WTC11 (cell line): ENCODE data around the gene ZNF276. TPM values are rescaled to one million over a fixed set of nuclear protein-coding genes. Genes with fewer than 3 reads are reported as not detected.

Experiments
- ATAC-seq: fragments of 200-7000 bp; cut with Tn5 transposase; 2 replicates; pipeline ENCODE4 v1.10.0; 2021; ENCODE audit warnings: mild to moderate bottlenecking, moderate library complexity
- CTCF ChIA-PET: fragments of 300-600 bp; sonication (Branson Sonifier 250); formaldehyde crosslinking; loops from one replicate; lab custom pipeline; 2021; ENCODE audit warnings: antibody characterized with exemption; lab: Charles Lee
- POLR2A ChIA-PET: fragments of 350-600 bp; sonication (Branson Sonifier 250); formaldehyde crosslinking; loops from one replicate; lab custom pipeline; 2021; ENCODE audit warnings: antibody characterized with exemption; lab: Charles Lee
- DNase-seq: peaks from one replicate; pipeline ENCODE4 v3.0.0; 2021; ENCODE audit warnings: low spot score
- H3K27ac Mint-ChIP-seq: 2 replicates; pipeline ENCODE4 v1.8.0; 2021; ENCODE audit warnings: mixed read lengths
- H3K27me3 Mint-ChIP-seq: 2 replicates; pipeline ENCODE4 v1.8.0; 2021; ENCODE audit warnings: low read depth, mild to moderate bottlenecking, moderate library complexity, mixed read lengths
- H3K36me3 Mint-ChIP-seq: 2 replicates; pipeline ENCODE4 v1.8.0; 2021; ENCODE audit warnings: mixed read lengths
- H3K4me1 Mint-ChIP-seq: 2 replicates; pipeline ENCODE4 v1.8.0; 2022; ENCODE audit warnings: mixed read lengths
- H3K4me3 Mint-ChIP-seq: 2 replicates; pipeline ENCODE4 v1.8.0; 2021; ENCODE audit warnings: mild to moderate bottlenecking, moderate library complexity, mixed read lengths
- H3K9me3 Mint-ChIP-seq: 2 replicates; pipeline ENCODE4 v1.8.0; 2021; ENCODE audit warnings: mixed read lengths
- GTF2I ChIP-seq: fragments of 250-450 bp; sonication (Bioruptor Pico); conservative IDR thresholded peaks from 2 replicates; pipeline ENCODE4 v1.4.0; 2021; ENCODE audit warnings: mild to moderate bottlenecking
- JAZF1 ChIP-seq: fragments of 250-450 bp; sonication (Bioruptor Pico); IDR thresholded peaks from 2 replicates; pipeline ENCODE4 v1.9.0; 2021; ENCODE audit warnings: moderate library complexity, mild to moderate bottlenecking, inconsistent platforms
- RELA ChIP-seq: sonication (generic); formaldehyde crosslinking; IDR thresholded peaks from 2 replicates; pipeline ENCODE4 v1.8.1; 2022; ENCODE audit warnings: missing genetic modification reagents, mild to moderate bottlenecking, borderline replicate concordance
- TEAD1 ChIP-seq: sonication (generic); formaldehyde crosslinking; IDR thresholded peaks from 2 replicates; pipeline ENCODE4 v1.8.0; 2022; ENCODE audit warnings: mild to moderate bottlenecking, missing genetic modification reagents
- ZNF263 ChIP-seq: sonication (generic); formaldehyde crosslinking; IDR thresholded peaks from 2 replicates; pipeline ENCODE4 v1.8.1; 2022; ENCODE audit warnings: low read depth, mild to moderate bottlenecking, moderate library complexity, missing genetic modification reagents
- ZNF416 ChIP-seq: fragments of 250-450 bp; sonication (Bioruptor Pico); IDR thresholded peaks from 2 replicates; pipeline ENCODE4 v1.9.0; 2021; ENCODE audit warnings: mild to moderate bottlenecking, inconsistent platforms
- total RNA-seq: library from RNA; stranded (reverse); gene quantifications from 3 replicates; pipeline ENCODE4 v1.2.3, GENCODE V29; 2021
- TF ChIP-seq, protein P1 (sequence below): sonication (generic); formaldehyde crosslinking; IDR thresholded peaks from 2 replicates; pipeline ENCODE4 v1.8.0; 2022; ENCODE audit warnings: mild to moderate bottlenecking, missing genetic modification reagents
- TF ChIP-seq, protein P2 (sequence below): sonication (generic); formaldehyde crosslinking; IDR thresholded peaks from 2 replicates; pipeline ENCODE4 v1.8.0; 2022; ENCODE audit warnings: mild to moderate bottlenecking, missing genetic modification reagents
- TF ChIP-seq, protein P3 (sequence below): sonication (generic); formaldehyde crosslinking; IDR thresholded peaks from 2 replicates; pipeline ENCODE4 v1.8.1; 2023; ENCODE audit warnings: mild to moderate bottlenecking, missing genetic modification reagents, moderate library complexity
- TF ChIP-seq, protein P4 (sequence below): sonication (generic); formaldehyde crosslinking; IDR thresholded peaks from 2 replicates; pipeline ENCODE4 v1.8.1; 2022; ENCODE audit warnings: low read depth, missing genetic modification reagents, borderline replicate concordance

ZNF276 gene
- total RNA-seq, 1 experiment from 2014 or later = 16.6 TPM

DNA sequence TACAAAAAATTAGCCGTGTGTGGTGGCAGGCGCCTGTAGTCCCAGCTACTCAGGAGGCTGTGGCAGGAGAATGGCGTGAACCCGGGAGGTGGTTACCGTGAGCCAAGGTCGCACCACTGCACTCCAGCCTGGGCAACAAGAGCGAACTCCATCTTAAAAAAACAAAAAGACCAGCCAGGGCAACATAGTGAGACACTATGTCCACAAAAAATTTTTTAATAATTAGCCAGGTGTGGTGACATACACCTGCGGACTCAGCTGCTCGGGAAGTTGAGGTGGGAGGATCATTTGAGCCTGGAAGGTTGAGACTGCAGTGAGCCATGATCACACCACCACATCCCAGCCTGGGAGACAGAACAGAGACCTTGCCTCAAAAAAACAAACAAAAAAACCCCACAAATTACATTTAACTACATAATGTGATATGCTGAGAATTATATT, 66.0 kb downstream of the ZNF276 start:
- ChIA-PET CTCF (no interaction called here), POLR2A (no interaction called here)
- Mint-ChIP-seq H3K4me3 (no peak overlapping the region), H3K27ac (no peak overlapping the region), H3K27me3 (no peaks in the 10 kb centered on the region), H3K4me1 (no peaks in the 10 kb centered on the region), H3K36me3 (peaks cover 76% of the 10 kb centered on the region), H3K9me3 (no peaks in the 10 kb centered on the region)
- TF ChIP-seq, protein P1, sequence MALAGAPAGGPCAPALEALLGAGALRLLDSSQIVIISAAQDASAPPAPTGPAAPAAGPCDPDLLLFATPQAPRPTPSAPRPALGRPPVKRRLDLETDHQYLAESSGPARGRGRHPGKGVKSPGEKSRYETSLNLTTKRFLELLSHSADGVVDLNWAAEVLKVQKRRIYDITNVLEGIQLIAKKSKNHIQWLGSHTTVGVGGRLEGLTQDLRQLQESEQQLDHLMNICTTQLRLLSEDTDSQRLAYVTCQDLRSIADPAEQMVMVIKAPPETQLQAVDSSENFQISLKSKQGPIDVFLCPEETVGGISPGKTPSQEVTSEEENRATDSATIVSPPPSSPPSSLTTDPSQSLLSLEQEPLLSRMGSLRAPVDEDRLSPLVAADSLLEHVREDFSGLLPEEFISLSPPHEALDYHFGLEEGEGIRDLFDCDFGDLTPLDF (CRISPR knock-in tag) = no peak
- TF ChIP-seq JAZF1 (CRISPR knock-in tag) (no peak), ZNF416 (no peak), GTF2I (no peak), RELA (CRISPR knock-in tag) (no peak), ZNF263 (CRISPR knock-in tag) (no peak), TEAD1 (CRISPR knock-in tag) (no peak)
- TF ChIP-seq, protein P2, sequence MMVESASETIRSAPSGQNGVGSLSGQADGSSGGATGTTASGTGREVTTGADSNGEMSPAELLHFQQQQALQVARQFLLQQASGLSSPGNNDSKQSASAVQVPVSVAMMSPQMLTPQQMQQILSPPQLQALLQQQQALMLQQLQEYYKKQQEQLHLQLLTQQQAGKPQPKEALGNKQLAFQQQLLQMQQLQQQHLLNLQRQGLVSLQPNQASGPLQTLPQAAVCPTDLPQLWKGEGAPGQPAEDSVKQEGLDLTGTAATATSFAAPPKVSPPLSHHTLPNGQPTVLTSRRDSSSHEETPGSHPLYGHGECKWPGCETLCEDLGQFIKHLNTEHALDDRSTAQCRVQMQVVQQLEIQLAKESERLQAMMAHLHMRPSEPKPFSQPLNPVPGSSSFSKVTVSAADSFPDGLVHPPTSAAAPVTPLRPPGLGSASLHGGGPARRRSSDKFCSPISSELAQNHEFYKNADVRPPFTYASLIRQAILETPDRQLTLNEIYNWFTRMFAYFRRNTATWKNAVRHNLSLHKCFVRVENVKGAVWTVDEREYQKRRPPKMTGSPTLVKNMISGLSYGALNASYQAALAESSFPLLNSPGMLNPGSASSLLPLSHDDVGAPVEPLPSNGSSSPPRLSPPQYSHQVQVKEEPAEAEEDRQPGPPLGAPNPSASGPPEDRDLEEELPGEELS (CRISPR knock-in tag) = no peak
- TF ChIP-seq, protein P3, sequence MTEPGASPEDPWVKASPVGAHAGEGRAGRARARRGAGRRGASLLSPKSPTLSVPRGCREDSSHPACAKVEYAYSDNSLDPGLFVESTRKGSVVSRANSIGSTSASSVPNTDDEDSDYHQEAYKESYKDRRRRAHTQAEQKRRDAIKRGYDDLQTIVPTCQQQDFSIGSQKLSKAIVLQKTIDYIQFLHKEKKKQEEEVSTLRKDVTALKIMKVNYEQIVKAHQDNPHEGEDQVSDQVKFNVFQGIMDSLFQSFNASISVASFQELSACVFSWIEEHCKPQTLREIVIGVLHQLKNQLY (CRISPR knock-in tag) = no peak
- TF ChIP-seq, protein P4, sequence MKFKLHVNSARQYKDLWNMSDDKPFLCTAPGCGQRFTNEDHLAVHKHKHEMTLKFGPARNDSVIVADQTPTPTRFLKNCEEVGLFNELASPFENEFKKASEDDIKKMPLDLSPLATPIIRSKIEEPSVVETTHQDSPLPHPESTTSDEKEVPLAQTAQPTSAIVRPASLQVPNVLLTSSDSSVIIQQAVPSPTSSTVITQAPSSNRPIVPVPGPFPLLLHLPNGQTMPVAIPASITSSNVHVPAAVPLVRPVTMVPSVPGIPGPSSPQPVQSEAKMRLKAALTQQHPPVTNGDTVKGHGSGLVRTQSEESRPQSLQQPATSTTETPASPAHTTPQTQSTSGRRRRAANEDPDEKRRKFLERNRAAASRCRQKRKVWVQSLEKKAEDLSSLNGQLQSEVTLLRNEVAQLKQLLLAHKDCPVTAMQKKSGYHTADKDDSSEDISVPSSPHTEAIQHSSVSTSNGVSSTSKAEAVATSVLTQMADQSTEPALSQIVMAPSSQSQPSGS (CRISPR knock-in tag) = no peak
- no peak for ATAC-seq
- DNase-seq = no peak

Other genes starting within 250 kb of the ZNF276 start
- gene ANKRD11, start 231.0 kb upstream of the ZNF276 start, total RNA-seq = 142 to 184 TPM (median 146 TPM) in 3 replicates
- gene SPG7, start 213.1 kb upstream of the ZNF276 start, total RNA-seq = 132 to 141 TPM (median 133 TPM) in 3 replicates
- gene RPL13, start 160.9 kb upstream of the ZNF276 start, total RNA-seq = 2,631 to 3,314 TPM (median 3,295 TPM) in 3 replicates
- 42.6 to 62.4 TPM (median 55.6 TPM) in 3 replicates for gene CPNE7, start 145.8 kb upstream of the ZNF276 start, total RNA-seq
- 13.6 to 26.5 TPM (median 24.7 TPM) in 3 replicates for gene DPEP1, start 107.9 kb upstream of the ZNF276 start, total RNA-seq
- gene CHMP1A, start 63.8 kb upstream of the ZNF276 start, total RNA-seq = 69.0 to 76.6 TPM (median 76.0 TPM) in 3 replicates
- 12.0 to 12.8 TPM (median 12.2 TPM) in 3 replicates for gene SPATA33, start 63.7 kb upstream of the ZNF276 start, total RNA-seq
- 79.8 to 102 TPM (median 81.6 TPM) in 3 replicates for gene CDK10, start 34.8 kb upstream of the ZNF276 start, total RNA-seq
- 12.1 to 15.7 TPM (median 14.1 TPM) in 3 replicates for gene SPATA2L, start 19.8 kb upstream of the ZNF276 start, total RNA-seq
- 3.8 to 5.6 TPM (median 4.2 TPM) in 3 replicates for gene VPS9D1, start 639 bp upstream of the ZNF276 start, total RNA-seq
- gene FANCA, start 95.1 kb downstream of the ZNF276 start, total RNA-seq = 90.5 to 98.7 TPM (median 90.8 TPM) in 3 replicates
- 19.7 to 21.1 TPM (median 20.5 TPM) in 3 replicates for gene SPIRE2, start 106.9 kb downstream of the ZNF276 start, total RNA-seq
- 113 to 155 TPM (median 127 TPM) in 3 replicates for gene TCF25, start 152.1 kb downstream of the ZNF276 start, total RNA-seq
- 3.4 to 3.8 TPM (median 3.5 TPM) in 3 replicates for gene MC1R, start 197.3 kb downstream of the ZNF276 start, total RNA-seq
- gene TUBB3, start 201.8 kb downstream of the ZNF276 start, total RNA-seq = 150 to 209 TPM (median 163 TPM) in 3 replicates
- gene DEF8, start 227.2 kb downstream of the ZNF276 start, total RNA-seq = 64.5 to 64.7 TPM (median 64.6 TPM) in 3 replicates